Measurements from ENCODE around the gene HOXD1. TPM values are rescaled to one million over a fixed set of nuclear protein-coding genes. Genes with fewer than 3 reads are reported as not detected.
A peak's percentile ranks its signal among the peaks of the same experiment; 100 is the strongest.

HOXD1 gene
- polyA plus RNA-seq, 1 experiment = not detected

DNA sequence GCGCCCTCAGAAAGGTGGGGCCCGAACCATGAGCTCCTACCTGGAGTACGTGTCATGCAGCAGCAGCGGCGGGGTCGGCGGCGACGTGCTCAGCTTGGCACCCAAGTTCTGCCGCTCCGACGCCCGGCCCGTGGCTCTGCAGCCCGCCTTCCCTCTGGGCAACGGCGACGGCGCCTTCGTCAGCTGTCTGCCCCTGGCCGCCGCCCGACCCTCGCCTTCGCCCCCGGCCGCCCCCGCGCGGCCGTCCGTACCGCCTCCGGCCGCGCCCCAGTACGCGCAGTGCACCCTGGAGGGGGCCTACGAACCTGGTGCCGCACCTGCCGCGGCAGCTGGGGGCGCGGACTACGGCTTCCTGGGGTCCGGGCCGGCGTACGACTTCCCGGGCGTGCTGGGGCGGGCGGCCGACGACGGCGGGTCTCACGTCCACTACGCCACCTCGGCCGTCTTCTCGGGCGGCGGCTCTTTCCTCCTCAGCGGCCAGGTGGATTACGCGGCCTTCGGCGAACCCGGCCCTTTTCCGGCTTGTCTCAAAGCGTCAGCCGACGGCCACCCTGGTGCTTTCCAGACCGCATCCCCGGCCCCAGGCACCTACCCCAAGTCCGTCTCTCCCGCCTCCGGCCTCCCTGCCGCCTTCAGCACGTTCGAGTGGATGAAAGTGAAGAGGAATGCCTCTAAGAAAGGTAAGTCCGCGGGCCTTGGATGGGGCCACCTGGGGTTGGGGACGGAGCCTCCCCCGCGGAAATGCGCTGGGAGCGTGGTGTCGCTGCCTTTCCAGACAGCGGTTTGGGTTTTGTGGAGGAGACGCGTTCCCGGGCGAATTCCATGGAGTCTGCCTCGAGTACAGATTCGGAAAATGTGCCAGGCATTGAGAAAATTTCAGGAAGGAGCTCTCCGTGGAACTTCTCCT, 559 bp downstream of the HOXD1 start:
- Histone ChIP-seq H3K27me3 (ENCODE audit: control insufficient read depth, insufficient read depth, low read length) (peaks cover 28% of the 10 kb centered on the region), H3K4me3 (ENCODE audit: low read depth, low read length) (peak overlapping the region; percentile 40), H3K36me3 (ENCODE audit: control insufficient read depth, insufficient read depth, low read length) (no peaks in the 10 kb centered on the region)
- no peak for DNase-seq (ENCODE audit: low read depth)
- TF ChIP-seq, protein P1, sequence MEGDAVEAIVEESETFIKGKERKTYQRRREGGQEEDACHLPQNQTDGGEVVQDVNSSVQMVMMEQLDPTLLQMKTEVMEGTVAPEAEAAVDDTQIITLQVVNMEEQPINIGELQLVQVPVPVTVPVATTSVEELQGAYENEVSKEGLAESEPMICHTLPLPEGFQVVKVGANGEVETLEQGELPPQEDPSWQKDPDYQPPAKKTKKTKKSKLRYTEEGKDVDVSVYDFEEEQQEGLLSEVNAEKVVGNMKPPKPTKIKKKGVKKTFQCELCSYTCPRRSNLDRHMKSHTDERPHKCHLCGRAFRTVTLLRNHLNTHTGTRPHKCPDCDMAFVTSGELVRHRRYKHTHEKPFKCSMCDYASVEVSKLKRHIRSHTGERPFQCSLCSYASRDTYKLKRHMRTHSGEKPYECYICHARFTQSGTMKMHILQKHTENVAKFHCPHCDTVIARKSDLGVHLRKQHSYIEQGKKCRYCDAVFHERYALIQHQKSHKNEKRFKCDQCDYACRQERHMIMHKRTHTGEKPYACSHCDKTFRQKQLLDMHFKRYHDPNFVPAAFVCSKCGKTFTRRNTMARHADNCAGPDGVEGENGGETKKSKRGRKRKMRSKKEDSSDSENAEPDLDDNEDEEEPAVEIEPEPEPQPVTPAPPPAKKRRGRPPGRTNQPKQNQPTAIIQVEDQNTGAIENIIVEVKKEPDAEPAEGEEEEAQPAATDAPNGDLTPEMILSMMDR (IDR thresholded peaks at IDR 0.05; ENCODE audit: insufficient read depth, low read depth, low read length) = no peak
- ChIA-PET POLR2A (no interaction called here), CTCF (no interaction called here)

DNA sequence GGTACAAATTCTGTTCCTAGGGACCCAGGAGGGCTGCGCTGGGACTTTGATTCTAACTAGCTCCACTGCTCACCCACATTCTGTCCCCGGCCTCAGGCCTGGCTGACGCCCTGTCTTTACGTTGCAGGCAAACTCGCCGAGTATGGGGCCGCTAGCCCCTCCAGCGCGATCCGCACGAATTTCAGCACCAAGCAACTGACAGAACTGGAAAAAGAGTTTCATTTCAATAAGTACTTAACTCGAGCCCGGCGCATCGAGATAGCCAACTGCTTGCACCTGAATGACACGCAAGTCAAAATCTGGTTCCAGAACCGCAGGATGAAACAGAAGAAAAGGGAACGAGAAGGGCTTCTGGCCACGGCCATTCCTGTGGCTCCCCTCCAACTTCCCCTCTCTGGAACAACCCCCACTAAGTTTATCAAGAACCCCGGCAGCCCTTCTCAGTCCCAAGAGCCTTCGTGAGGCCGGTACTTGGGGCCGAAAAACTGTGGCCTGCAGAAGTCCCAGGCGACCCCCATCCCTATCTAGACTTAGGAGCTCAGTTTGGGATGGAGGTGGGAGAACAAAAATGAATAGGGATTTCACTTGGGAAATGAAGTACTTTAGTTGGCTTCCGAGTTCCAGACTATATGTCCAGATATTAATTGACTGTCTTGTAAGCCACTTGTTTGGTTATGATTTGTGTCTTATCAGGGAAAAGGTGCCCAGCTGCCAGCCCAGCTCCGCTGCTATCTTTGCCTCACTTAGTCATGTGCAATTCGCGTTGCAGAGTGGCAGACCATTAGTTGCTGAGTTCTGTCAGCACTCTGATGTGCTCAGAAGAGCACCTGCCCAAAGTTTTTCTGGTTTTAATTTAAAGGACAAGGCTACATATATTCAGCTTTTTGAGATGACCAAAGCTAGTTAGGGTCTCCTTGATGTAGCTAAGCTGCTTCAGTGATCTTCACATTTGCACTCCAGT, 1.5 kb downstream of the HOXD1 start:
- ChIA-PET POLR2A (no interaction called here), CTCF (no interaction called here)
- no peaks in the 10 kb centered on the region for H3K36me3 ChIP-seq (ENCODE audit: control insufficient read depth, insufficient read depth, low read length)
- no peak for DNase-seq (ENCODE audit: low read depth)
- no peak overlapping the region for H3K4me3 ChIP-seq (ENCODE audit: low read depth, low read length)
- TF ChIP-seq, protein P1 (IDR thresholded peaks at IDR 0.05; ENCODE audit: insufficient read depth, low read depth, low read length) = no peak
- peaks cover 28% of the 10 kb centered on the region for H3K27me3 ChIP-seq (ENCODE audit: control insufficient read depth, insufficient read depth, low read length)

DNA sequence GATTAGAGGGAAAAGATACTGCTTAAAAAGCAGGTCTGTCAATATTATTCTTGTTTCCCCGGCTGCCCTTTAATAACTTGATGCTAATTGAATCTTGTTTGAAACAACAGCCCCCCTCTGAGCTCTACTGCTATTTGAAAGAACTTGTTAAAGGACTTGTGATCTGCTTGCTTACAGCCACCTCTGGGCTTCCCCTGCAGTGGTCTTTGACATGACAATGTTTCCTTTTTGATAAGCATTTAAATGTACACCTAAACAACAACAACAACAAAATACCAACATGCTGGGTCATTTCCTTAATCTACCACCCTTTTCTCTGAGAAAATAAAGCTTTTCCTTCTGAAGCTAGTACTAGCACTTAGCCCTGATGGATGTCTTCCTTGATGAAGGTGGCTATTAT, 3.9 kb downstream of the HOXD1 start:
- H3K27me3 ChIP-seq (ENCODE audit: control insufficient read depth, insufficient read depth, low read length) = peaks cover 24% of the 10 kb centered on the region
- ChIA-PET CTCF (interaction anchor here (1.2 kb wide), 1 partner anchor 17 kb away, joined by 4 read pairs; no protein-coding TSS in a partner anchor), POLR2A (no interaction called here)
- no peak for DNase-seq (ENCODE audit: low read depth)
- H3K36me3 ChIP-seq (ENCODE audit: control insufficient read depth, insufficient read depth, low read length) = no peaks in the 10 kb centered on the region
- H3K4me3 ChIP-seq (ENCODE audit: low read depth, low read length) = no peak overlapping the region
- TF ChIP-seq, protein P1 (IDR thresholded peaks at IDR 0.05; ENCODE audit: insufficient read depth, low read depth, low read length) = no peak

DNA sequence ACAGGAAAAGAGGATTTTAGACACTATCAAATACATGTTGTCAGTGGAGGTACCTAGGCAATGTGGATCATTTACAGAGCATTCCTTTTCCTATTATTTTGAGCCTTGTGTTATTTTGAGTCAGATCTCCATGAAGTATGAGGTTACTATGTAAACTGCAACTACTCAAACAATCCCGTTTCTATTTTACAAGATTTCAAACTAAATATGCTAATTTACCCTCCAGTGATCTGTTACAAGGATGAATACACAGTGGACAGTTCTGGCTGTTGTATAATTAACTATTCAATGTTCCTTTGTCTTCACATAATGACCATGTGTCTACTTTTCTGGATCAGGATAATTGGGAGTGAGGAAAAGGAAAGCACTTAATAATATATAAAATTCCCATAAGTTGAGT, 4.6 kb downstream of the HOXD1 start:
- no peaks in the 10 kb centered on the region for H3K36me3 ChIP-seq (ENCODE audit: control insufficient read depth, insufficient read depth, low read length)
- H3K4me3 ChIP-seq (ENCODE audit: low read depth, low read length) = no peak overlapping the region
- POLR2A ChIA-PET = no interaction called here
- DNase-seq (ENCODE audit: low read depth) = no peak
- peaks cover 18% of the 10 kb centered on the region for H3K27me3 ChIP-seq (ENCODE audit: control insufficient read depth, insufficient read depth, low read length)
- TF ChIP-seq, protein P1 (IDR thresholded peaks at IDR 0.05; ENCODE audit: insufficient read depth, low read depth, low read length) = no peak
- CTCF ChIA-PET = interaction anchor here (1.2 kb wide), 1 partner anchor 18 kb away, joined by 4 read pairs; no protein-coding TSS in a partner anchor

DNA sequence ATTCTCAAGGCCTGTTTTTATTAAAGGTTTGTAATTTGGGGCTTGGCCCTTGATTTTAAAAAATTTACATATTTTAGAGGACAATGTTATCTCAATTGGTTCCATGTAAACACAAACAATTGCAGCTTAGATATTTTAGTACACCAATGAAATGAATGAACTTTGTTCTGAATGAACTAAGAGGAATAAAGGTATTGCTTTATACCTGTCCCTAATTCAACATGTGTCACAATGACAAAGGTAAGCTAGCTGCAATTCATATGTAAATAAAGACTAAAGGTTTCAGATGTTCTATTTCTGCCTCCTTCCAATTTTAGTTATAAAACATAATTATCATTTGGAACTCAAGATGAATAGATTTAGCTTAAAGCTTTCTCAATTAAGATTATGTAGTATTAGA, 11.4 kb downstream of the HOXD1 start:
- no peak for DNase-seq (ENCODE audit: low read depth)
- H3K27me3 ChIP-seq (ENCODE audit: control insufficient read depth, insufficient read depth, low read length) = no peaks in the 10 kb centered on the region
- CTCF ChIA-PET = interaction anchor here (0.5 to 1.8 kb wide), 3 partner anchors 50 to 416 kb away, joined by 3 to 4 read pairs (median 3); no protein-coding TSS in a partner anchor
- no peak overlapping the region for H3K4me3 ChIP-seq (ENCODE audit: low read depth, low read length)
- POLR2A ChIA-PET = no interaction called here
- H3K36me3 ChIP-seq (ENCODE audit: control insufficient read depth, insufficient read depth, low read length) = no peaks in the 10 kb centered on the region
- TF ChIP-seq, protein P1 (IDR thresholded peaks at IDR 0.05; ENCODE audit: insufficient read depth, low read depth, low read length) = no peak
